D341Med (cell line): Measurements from ENCODE around the gene GPC3.
"Not testable (repeated sequence)": the region's sequence is repeated elsewhere in the genome, so short reads cannot be mapped to it uniquely, and the experiment has no call there.

Experiments used
- DNase-seq: peaks from one replicate; pipeline ENCODE4 v3.0.0; 2012; ENCODE audit warnings: low spot score

The GPC3 gene

GRCh38 chrX:133555782-133556458 lies 429.5 kb downstream of the GPC3 start:
- DNase-seq, result no peak

GRCh38 chrX:133550665-133551485 lies 434.5 kb downstream of the GPC3 start:
- no peak for DNase-seq

DNA sequence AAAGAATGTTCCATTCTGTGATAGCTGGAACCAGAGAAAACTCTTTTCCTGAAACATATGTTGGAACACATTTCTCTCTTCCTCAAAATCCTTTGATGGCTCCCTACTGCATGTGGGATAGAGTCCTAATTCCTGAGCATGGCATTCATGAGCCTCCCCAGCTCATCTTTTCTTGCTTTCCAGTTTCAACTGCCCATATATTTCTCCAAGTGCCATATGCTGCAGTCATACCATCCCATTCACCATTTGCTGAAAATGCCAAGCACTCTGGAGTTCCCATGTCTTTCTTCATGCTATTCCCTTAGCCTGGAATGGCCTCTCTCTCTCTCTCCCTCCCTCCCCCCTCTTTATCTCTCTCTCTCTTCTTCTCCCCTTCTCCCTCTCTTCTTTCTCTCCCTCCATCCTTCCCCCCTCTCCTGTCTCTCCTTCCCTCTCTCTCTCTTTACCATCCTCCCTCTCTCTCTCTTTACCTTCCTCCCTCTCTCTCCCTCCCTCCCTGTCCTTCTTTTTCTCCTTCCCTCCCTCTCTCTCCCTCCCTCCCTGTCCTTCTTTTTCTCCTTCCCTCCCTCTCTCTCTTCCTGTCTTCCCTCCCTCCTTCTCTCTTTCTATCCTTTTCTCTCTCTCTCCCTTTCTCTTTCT lies 436.0 kb downstream of the GPC3 start:
- DNase-seq, result no peak

DNA sequence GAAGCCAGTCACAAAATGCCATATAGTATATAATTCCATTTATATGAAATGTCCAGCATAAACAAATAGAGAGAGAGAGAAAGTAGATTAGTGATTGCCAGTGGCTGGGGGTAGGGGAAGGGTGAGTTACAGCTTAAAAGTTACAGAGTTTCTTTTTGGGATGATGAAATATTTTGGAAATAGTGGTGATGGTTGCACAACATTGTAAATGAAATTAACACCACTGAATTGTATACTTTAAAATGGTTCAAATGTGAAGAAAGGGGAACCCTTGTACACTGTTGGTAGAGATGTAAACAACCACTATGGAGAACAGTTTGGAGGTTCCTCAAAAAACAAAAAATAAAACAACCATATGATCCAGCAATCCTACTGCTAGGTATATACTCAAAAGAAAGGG lies 439.0 kb downstream of the GPC3 start:
- DNase-seq, result no peak

GRCh38 chrX:133544778-133545177 lies 440.6 kb downstream of the GPC3 start:
- no peak for DNase-seq

GRCh38 chrX:133544115-133544514 lies 441.3 kb downstream of the GPC3 start:
- no peak for DNase-seq

DNA sequence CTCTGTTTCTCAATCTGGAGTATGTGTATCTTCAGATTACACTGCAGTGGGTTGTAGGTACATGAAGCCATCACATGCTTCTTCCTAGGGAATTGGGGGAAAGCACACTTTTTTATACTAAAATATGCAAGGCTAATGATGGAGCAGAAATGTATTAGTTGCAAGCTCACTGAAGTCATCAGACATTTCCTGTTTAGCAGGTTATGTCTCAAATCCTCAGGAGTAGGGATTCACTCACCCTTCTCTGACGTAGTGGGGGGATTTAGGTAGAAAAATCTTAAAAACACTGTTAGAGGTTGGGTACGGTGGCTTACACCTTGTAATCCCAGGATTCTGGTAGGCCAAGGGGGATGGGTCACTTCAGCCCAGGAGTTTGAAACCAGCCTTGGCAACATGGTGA lies 441.7 kb downstream of the GPC3 start:
- DNase-seq, result no peak

- DNase-seq, result no peak
Observed at GRCh38 chrX:133542476-133542875, 442.9 kb downstream of the GPC3 start.

GRCh38 chrX:133541021-133541420 lies 444.4 kb downstream of the GPC3 start:
- DNase-seq, result no peak

DNA sequence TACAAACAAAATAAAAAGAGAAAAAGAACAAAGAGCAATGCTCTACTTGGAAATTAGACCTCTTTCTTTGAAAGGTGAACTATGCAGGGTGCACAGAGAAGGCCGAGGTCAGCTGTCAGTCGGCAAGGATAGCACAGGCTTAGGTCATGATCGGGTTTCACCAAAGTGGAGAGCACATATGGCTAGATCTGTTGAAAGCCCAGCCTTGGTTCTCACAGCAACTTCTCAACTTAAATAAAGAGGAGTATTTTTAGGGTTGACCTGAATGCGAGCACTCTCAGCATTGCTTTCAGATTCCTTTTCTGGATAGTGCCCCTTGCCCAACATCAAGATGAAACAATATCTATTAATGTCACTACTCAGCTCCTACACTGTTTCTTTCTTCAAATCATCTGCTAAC lies 447.2 kb downstream of the GPC3 start:
- no peak for DNase-seq

GRCh38 chrX:133537142-133537541 lies 448.3 kb downstream of the GPC3 start:
- DNase-seq, result no peak

GRCh38 chrX:133535066-133535465 lies 450.3 kb downstream of the GPC3 start:
- no peak for DNase-seq

- no peak for DNase-seq
Observed at GRCh38 chrX:133534172-133534571, 451.2 kb downstream of the GPC3 start.

DNA sequence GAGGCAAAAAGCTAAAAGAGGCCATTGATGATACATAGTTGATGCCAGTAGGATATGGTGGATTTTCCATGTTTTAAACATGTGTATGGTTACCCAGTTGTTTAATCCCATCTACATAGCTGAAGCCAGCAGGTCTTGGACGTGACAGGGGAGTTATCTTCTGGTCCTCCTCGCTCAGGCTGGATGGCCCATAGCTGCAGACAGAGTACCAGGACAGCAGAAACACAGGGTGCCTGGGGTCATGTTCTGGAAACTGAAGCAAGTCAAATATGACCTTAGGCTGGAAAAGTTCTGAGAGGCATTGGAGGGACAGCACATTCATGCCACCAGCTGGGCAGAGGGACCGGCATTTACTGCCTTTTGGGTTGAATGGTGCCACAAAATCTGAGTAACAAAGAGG lies 452.1 kb downstream of the GPC3 start:
- no peak for DNase-seq

DNA sequence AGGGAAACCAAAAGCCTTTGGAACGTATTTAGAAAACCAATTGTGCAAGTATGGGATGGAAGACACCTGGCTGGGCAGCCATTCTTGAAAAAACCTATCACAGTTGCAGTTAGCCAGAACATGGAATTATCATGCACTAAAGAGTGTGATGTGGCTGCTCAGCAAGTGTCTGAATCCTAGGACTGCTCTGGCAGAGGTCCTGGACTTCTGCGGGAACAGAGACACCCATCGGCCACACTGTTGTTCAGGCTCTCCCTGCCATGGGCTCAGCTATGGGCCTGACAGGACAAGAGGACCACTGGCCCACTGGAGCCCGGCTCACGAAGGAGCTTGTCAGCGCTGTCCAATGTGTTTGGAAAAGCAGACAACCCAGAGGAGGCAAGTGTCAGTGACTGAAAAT lies 454.4 kb downstream of the GPC3 start:
- DNase-seq, result no peak

GRCh38 chrX:133529578-133529977 lies 455.8 kb downstream of the GPC3 start:
- DNase-seq, result no peak

DNA sequence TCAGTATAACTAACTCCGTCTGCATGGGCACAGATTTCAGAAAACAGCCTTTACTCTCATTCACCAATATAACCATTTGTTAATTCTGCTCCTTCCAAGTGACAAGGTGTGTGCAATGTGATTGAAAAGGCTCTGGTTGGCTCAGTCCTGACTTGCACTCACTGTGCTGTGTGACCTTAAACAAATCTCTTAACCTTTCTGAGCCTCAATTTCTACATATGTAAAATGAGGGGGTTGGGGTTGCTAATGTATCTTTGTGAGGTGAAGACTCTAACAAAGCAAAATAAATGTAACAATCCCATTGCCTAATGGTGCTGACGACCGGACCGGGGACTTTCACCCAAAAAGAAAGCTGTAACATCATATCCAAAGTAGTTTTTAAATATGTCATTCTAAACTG lies 457.6 kb downstream of the GPC3 start:
- DNase-seq, result no peak

DNA sequence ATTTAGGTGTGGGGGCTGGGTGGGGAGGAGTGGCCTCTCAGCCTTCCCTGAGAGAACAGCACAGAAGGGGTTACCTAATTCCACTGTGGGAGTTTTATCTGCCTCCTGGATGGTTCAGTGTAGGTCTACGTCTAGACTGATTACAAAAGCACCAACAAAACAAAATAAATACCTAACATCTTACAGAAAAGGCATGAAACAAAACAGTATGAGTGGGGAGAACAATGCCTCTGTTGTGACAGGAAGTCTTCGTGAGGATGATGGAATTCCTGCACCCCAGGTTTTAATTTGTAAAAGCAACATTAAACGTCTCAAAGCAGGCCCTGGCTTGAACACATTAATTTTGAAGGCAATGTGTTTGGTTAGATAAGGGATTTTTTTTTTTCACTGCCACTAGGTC lies 458.0 kb downstream of the GPC3 start:
- no peak for DNase-seq

GRCh38 chrX:133526773-133527172 lies 458.6 kb downstream of the GPC3 start:
- DNase-seq, result not testable (repeated sequence)

- no peak for DNase-seq
Observed at GRCh38 chrX:133523526-133523925, 461.9 kb downstream of the GPC3 start.

GRCh38 chrX:133523081-133523487 lies 462.3 kb downstream of the GPC3 start:
- no peak for DNase-seq

DNA sequence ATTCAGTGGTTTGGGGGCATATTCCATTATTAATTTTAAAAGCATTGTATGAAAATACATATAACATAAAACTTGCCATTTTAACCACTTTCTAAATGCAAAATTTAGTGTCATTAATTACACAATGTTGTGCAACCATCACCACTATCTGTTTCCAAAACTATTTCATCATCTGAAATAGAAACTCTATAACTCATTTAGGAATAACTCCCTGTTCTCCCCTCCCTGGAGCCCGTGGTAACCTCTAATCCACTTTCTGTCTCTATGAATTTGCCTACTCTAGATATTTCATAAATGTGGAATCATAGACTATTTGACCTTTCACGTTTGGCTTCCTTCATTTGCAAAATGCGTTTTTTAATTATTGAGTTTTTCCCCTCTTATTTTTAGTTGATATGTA lies 468.7 kb downstream of the GPC3 start:
- DNase-seq, result no peak

- DNase-seq, result no peak
Observed at GRCh38 chrX:133514486-133514885, 470.9 kb downstream of the GPC3 start.
